Nephron progenitor cell (in vitro differentiated cells): ENCODE data around the gene ITPK1.

Source experiments
- DNase-seq: peaks from one replicate; pipeline ENCODE4 v3.0.0; 2021
- H3K27ac Mint-ChIP-seq: 2 replicates; pipeline ENCODE4 v1.8.0; 2021; ENCODE audit warnings: mild to moderate bottlenecking, moderate library complexity, mixed read lengths
- H3K27me3 Mint-ChIP-seq: 2 replicates; pipeline ENCODE4 v1.8.0; 2021; ENCODE audit warnings: mild to moderate bottlenecking, low read depth, mixed read lengths; ENCODE audit not compliant: poor library complexity
- H3K36me3 Mint-ChIP-seq: 2 replicates; pipeline ENCODE4 v1.8.0; 2021; ENCODE audit warnings: low read depth, mixed read lengths
- H3K4me1 Mint-ChIP-seq: 2 replicates; pipeline ENCODE4 v1.8.0; 2021; ENCODE audit warnings: mixed read lengths
- H3K4me3 Mint-ChIP-seq: 2 replicates; pipeline ENCODE4 v1.8.0; 2021; ENCODE audit warnings: mild to moderate bottlenecking, moderate library complexity, mixed read lengths
- H3K9me3 Mint-ChIP-seq: 2 replicates; pipeline ENCODE4 v1.8.0; 2021; ENCODE audit warnings: mild to moderate bottlenecking, moderate library complexity, mixed read lengths
- TF ChIP-seq, protein P1 (sequence below): fragments of 200-600 bp; sonication (generic); IDR thresholded peaks from 2 replicates; pipeline ENCODE4 v1.5.0; 2021; ENCODE audit warnings: antibody characterized with exemption

Gene ITPK1

DNA sequence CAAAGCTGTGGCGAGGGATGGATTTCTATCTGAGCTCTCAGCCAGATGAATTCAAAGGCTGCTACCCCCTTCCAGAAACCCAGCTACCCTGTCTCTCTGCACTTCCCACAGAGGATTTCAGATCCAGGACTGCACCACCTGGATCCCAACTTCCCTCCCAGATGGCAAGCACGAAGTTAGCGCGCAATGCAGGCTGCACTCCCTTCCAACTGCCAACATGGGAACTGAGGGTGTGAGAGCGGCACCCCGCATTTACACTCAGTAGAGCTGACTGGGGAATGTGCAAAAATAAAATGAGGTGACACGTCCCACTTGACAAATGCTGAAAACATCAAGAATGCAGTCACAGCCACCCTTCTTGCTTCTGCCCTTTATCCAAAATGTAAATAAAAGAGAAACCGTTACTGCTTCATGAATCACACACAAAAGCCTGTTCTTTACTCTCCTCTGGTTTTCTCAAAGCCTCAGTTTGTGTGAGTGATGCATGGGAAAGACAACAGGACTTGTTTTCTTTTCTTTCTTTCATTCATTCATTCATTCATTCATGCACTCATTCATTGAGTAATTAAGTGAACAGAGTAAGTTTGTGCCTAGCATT, 85.7 kb downstream of the ITPK1 start:
- Mint-ChIP-seq H3K36me3 (no peaks in the 10 kb centered on the region), H3K27ac (no peak overlapping the region), H3K9me3 (no peaks in the 10 kb centered on the region), H3K4me3 (no peak overlapping the region), H3K27me3 (no peaks in the 10 kb centered on the region), H3K4me1 (peaks cover 59% of the 10 kb centered on the region)
- TF ChIP-seq, protein P1, sequence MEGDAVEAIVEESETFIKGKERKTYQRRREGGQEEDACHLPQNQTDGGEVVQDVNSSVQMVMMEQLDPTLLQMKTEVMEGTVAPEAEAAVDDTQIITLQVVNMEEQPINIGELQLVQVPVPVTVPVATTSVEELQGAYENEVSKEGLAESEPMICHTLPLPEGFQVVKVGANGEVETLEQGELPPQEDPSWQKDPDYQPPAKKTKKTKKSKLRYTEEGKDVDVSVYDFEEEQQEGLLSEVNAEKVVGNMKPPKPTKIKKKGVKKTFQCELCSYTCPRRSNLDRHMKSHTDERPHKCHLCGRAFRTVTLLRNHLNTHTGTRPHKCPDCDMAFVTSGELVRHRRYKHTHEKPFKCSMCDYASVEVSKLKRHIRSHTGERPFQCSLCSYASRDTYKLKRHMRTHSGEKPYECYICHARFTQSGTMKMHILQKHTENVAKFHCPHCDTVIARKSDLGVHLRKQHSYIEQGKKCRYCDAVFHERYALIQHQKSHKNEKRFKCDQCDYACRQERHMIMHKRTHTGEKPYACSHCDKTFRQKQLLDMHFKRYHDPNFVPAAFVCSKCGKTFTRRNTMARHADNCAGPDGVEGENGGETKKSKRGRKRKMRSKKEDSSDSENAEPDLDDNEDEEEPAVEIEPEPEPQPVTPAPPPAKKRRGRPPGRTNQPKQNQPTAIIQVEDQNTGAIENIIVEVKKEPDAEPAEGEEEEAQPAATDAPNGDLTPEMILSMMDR: no peak
- no peak for DNase-seq

DNA sequence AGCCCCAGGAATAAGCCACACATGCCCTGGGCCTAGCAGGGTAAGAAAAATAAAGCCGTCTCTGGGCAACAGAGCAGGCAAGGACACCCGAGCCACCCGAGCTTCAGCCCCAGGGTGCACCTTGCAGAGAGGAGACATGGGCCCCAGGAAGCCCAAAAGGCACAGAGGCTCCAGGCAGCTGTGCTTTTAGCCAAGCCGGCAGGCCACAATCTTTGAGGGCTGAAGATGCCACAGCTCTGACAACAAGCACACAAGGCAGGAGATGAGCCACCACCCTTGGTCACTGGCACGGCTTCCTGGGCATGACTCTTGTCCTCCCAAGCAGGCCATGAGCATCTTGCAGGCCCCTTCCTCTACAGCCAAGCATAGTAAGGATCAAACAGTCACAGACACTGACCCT, 86.3 kb downstream of the ITPK1 start:
- DNase-seq: no peak
- Mint-ChIP-seq H3K36me3 (no peaks in the 10 kb centered on the region), H3K27me3 (no peaks in the 10 kb centered on the region), H3K4me1 (peaks cover 54% of the 10 kb centered on the region), H3K4me3 (no peak overlapping the region), H3K27ac (no peak overlapping the region), H3K9me3 (no peaks in the 10 kb centered on the region)
- TF ChIP-seq, protein P1: no peak

DNA sequence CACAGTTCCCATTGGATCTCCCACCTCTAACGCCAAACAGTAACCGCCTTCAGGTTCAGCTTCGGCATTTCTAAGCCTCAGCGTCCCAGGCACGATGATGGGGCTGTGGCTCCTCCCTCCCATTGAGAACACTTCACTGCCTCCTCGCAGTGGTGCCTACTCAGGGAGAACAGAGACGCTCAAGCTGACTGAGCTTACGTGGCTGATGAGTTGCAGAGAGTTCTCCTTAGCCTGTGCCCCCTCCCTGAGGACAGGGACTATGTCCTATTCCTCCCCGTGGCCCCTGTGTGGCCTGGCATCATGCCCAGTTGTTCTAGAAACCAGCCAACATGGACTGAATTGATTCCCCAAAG, 87.0 kb downstream of the ITPK1 start:
- no peaks in the 10 kb centered on the region for H3K9me3 Mint-ChIP-seq
- DNase-seq: no peak
- H3K27ac Mint-ChIP-seq: no peak overlapping the region
- H3K36me3 Mint-ChIP-seq: no peaks in the 10 kb centered on the region
- H3K27me3 Mint-ChIP-seq: no peaks in the 10 kb centered on the region
- no peak overlapping the region for H3K4me3 Mint-ChIP-seq
- peaks cover 46% of the 10 kb centered on the region for H3K4me1 Mint-ChIP-seq
- TF ChIP-seq, protein P1: no peak

DNA sequence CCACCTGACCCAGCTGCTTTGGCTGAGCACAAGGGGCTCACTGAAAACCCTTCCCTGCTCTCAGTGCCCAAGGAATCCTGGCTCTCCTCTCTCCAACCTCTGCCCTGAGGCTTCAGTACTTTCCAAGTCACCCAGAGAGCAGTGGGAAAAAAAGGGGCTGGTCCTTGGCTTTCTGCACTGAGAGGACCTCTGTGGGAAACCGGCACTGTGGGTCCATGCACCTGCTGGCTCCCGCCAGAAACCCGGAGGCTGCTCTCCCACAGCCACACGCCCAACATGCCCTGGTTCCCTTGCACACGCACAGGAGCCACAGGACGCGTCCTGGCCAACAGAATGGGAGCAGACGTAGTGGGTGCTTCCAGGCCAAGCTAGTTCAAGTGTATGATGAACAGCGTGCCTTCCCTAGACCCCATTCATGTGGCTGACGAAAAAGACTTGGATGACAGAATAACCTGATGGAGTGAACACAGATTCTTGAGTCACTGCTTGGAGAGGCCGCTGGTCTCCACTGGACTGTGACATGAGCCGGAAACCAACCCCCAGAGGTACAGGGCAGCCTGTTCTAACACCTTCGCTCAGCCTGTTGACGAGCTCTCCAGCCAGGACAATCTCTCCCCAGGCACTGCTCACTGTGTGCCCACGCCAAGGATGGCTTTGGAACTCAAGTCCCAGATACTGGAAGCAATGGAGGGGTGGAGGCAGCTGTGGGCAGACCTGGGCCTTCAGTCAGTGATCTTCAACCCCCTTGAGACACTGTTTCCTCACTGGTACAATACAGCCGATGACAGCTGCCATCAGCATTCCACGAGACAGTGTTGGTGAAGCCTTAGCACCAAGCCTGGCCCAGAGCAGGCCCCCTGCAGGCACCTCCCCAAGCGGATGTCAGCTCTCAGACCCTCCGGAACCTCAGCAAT, 87.7 kb downstream of the ITPK1 start:
- no peak for DNase-seq
- TF ChIP-seq, protein P1: no peak
- H3K4me1 Mint-ChIP-seq: peaks cover 43% of the 10 kb centered on the region
- H3K4me3 Mint-ChIP-seq: no peak overlapping the region
- no peak overlapping the region for H3K27ac Mint-ChIP-seq
- H3K27me3 Mint-ChIP-seq: no peaks in the 10 kb centered on the region
- no peaks in the 10 kb centered on the region for H3K9me3 Mint-ChIP-seq
- no peaks in the 10 kb centered on the region for H3K36me3 Mint-ChIP-seq

DNA sequence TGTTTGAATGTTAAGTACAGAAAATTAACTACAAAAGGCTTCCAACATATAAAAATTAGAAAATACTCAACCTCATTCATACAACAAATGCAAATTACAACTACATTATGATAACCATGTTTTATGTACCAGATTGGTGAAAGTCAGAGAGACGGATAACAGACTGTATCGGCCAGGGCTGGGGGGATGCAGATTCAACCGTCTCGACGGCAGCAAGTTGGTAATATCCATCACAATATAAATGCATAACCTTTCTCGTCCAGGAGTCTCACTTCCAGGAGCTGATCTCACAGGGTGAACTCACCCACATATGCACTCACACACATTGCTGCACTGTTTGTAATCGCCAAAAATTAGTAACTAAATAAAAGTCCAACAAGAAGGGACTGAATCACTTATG, 89.4 kb downstream of the ITPK1 start:
- TF ChIP-seq, protein P1: no peak
- Mint-ChIP-seq H3K36me3 (peaks cover 4% of the 10 kb centered on the region), H3K27me3 (peaks cover 2% of the 10 kb centered on the region), H3K4me1 (peaks cover 38% of the 10 kb centered on the region), H3K9me3 (no peaks in the 10 kb centered on the region), H3K4me3 (no peak overlapping the region), H3K27ac (no peak overlapping the region)
- no peak for DNase-seq
